Muscle of leg (tissue), 16 donors: ENCODE results near the gene OR4C5. TPM values are rescaled to one million over a fixed set of nuclear protein-coding genes. Genes with fewer than 3 reads are reported as not detected.
"Not testable (repeated sequence)": the region's sequence is repeated elsewhere in the genome, so short reads cannot be mapped to it uniquely, and the experiment has no call there.

ENCODE experiments used
- DNase-seq: peaks from one replicate; pipeline ENCODE4 v3.0.0; 2013
- H3K27ac ChIP-seq: one replicate; pipeline ENCODE4 v1.5.1; 2013; ENCODE audit warnings: mild to moderate bottlenecking, low read length, control low read depth
- H3K27me3 ChIP-seq: one replicate; pipeline ENCODE4 v1.6.1; 2013; ENCODE audit warnings: low read length; ENCODE audit not compliant: control insufficient read depth, insufficient read depth
- H3K36me3 ChIP-seq: one replicate; pipeline ENCODE4 v1.6.1; 2013; ENCODE audit warnings: low read length; ENCODE audit not compliant: control insufficient read depth, insufficient read depth
- H3K4me1 ChIP-seq: one replicate; pipeline ENCODE4 v1.6.1; 2013; ENCODE audit warnings: low read length; ENCODE audit not compliant: control insufficient read depth, insufficient read depth
- H3K4me3 ChIP-seq: one replicate; pipeline ENCODE4 v1.5.1; 2013; ENCODE audit warnings: low read length, control low read depth
- H3K9me3 ChIP-seq: replicated peaks from 2 replicates; pipeline ENCODE4 v1.6.1; 2013; ENCODE audit warnings: low read depth, low read length; ENCODE audit not compliant: control insufficient read depth
- whole genome bisulfite sequencing: methylation state at CpG from one replicate; pipeline ENCODE4 v1.1.5; 2013; ENCODE audit warnings: missing lambda C conversion rate; ENCODE audit not compliant: insufficient coverage; 5-methylcytosine and 5-hydroxymethylcytosine counted together
- long read RNA-seq, 11 donors: transcript quantifications; one replicate each; lab custom pipeline, GENCODE V29; 2026
- polyA plus RNA-seq, 8 donors: library from polyadenylated mRNA; unstranded; fragments of 120-200 nt; gene quantifications; one replicate each; pipeline versions ENCODE4 v1.2.1 to v1.2.3, GENCODE V29; 2013; ENCODE audit warnings: inconsistent platforms in 1 of 8, low replicate concordance in 1 of 8; ENCODE audit not compliant: insufficient read length in 8 of 8, insufficient read depth in 1 of 8
- total RNA-seq: library from RNA; stranded (reverse); fragments of 120-200 nt; gene quantifications from one replicate; pipeline ENCODE4 v1.2.4, GENCODE V29; 2013

The OR4C5 gene
- not detected for total RNA-seq
- not detected for polyA plus RNA-seq
- long read RNA-seq, donor 1 = 0 reads
- long read RNA-seq, donor 2 = 0 reads
- long read RNA-seq, donor 3 = 0 reads
- long read RNA-seq, donor 4 = 0 reads
- long read RNA-seq, donor 5 = 0 reads
- long read RNA-seq, donor 6 = 0 reads
- long read RNA-seq, donor 7 = 0 reads
- long read RNA-seq, donor 8 = 0 reads
- long read RNA-seq, donor 9 = 0 reads
- long read RNA-seq, donor 10, partial matches to known transcripts = 0 of 2 reads
- long read RNA-seq, donor 10, other reads (novel, unspliced or antisense) = 0 of 2 reads
- long read RNA-seq, donor 11 = 0 reads

GRCh38 chr11:48366365-48366764 lies at the start of gene OR4C5:
TSS of gene OR4C5 (minus strand) at chr11:48366465. CDS start at chr11:48366465, 0 bp downstream.
- Histone ChIP-seq H3K4me1 (no peaks in the 10 kb centered on the region), H3K36me3 (no peaks in the 10 kb centered on the region), H3K27ac (no peak within 1 kb of the TSS), H3K9me3 (peaks cover 11% of the 10 kb centered on the region), H3K4me3 (no peak within 1 kb of the TSS), H3K27me3 (no peaks in the 10 kb centered on the region)
- no CpG with 5 or more reads among the region's 2 CpGs for WGBS
- DNase-seq = no peak

GRCh38 chr11:48384670-48385069 lies 18.4 kb upstream of the OR4C5 start:
- H3K4me3 ChIP-seq = no peak overlapping the region
- no peak for DNase-seq
- peaks cover 27% of the 10 kb centered on the region for H3K9me3 ChIP-seq
- no peaks in the 10 kb centered on the region for H3K4me1 ChIP-seq
- H3K36me3 ChIP-seq = no peaks in the 10 kb centered on the region
- H3K27me3 ChIP-seq = no peaks in the 10 kb centered on the region
- no peak overlapping the region for H3K27ac ChIP-seq
- WGBS = 42% methylated on average over 4 of the region's 4 CpGs

GRCh38 chr11:48384151-48384550 lies 17.9 kb upstream of the OR4C5 start:
- H3K4me3 ChIP-seq, H3K36me3 ChIP-seq, H3K27ac ChIP-seq, H3K27me3 ChIP-seq, H3K4me1 ChIP-seq, DNase-seq: not testable (repeated sequence)
- peaks cover 31% of the 10 kb centered on the region for H3K9me3 ChIP-seq
- no CpG with 5 or more reads among the region's 2 CpGs for WGBS

GRCh38 chr11:48361289-48361688 lies 5.0 kb downstream of the OR4C5 start:
- peaks cover 17% of the 10 kb centered on the region for H3K9me3 ChIP-seq
- H3K27ac ChIP-seq, H3K27me3 ChIP-seq, H3K4me1 ChIP-seq, H3K4me3 ChIP-seq, H3K36me3 ChIP-seq, DNase-seq: not testable (repeated sequence)
- WGBS = 50% methylated on average over 1 of the region's 2 CpGs

GRCh38 chr11:48354677-48355076 lies 11.6 kb downstream of the OR4C5 start:
- peaks cover 27% of the 10 kb centered on the region for H3K9me3 ChIP-seq
- no peaks in the 10 kb centered on the region for H3K27me3 ChIP-seq
- H3K4me1 ChIP-seq = no peaks in the 10 kb centered on the region
- no peaks in the 10 kb centered on the region for H3K36me3 ChIP-seq
- H3K27ac ChIP-seq = no peak overlapping the region
- no peak overlapping the region for H3K4me3 ChIP-seq
- no peak for DNase-seq
- no CpG with 5 or more reads among the region's 1 CpG for WGBS

GRCh38 chr11:48354013-48354412 lies 12.3 kb downstream of the OR4C5 start:
- no peak for DNase-seq
- Histone ChIP-seq H3K4me3 (no peak overlapping the region), H3K36me3 (no peaks in the 10 kb centered on the region), H3K4me1 (no peaks in the 10 kb centered on the region), H3K9me3 (peaks cover 27% of the 10 kb centered on the region), H3K27me3 (no peaks in the 10 kb centered on the region), H3K27ac (no peak overlapping the region)
- WGBS = 100% methylated on average over 1 of the region's 4 CpGs

GRCh38 chr11:48346286-48346685 lies 20.0 kb downstream of the OR4C5 start:
- not testable (repeated sequence) for H3K36me3 ChIP-seq, H3K27ac ChIP-seq, H3K9me3 ChIP-seq, DNase-seq, H3K4me3 ChIP-seq, H3K27me3 ChIP-seq, H3K4me1 ChIP-seq
- WGBS = 84% methylated on average over 3 of the region's 5 CpGs

- no CpG with 5 or more reads among the region's 2 CpGs for WGBS
- not testable (repeated sequence) for H3K36me3 ChIP-seq
These were observed 23.8 kb downstream of the OR4C5 start for GRCh38 chr11:48342505-48342904.

GRCh38 chr11:48341466-48341865 lies 24.8 kb downstream of the OR4C5 start:
- H3K36me3 ChIP-seq = no peaks in the 10 kb centered on the region
- DNase-seq = no peak
- no CpG with 5 or more reads among the region's 2 CpGs for WGBS
- no peaks in the 10 kb centered on the region for H3K27me3 ChIP-seq
- peaks cover 26% of the 10 kb centered on the region for H3K9me3 ChIP-seq
- H3K4me1 ChIP-seq = no peaks in the 10 kb centered on the region
- H3K27ac ChIP-seq = no peak overlapping the region
- no peak overlapping the region for H3K4me3 ChIP-seq

More at GRCh38 chr11:48342505-48342904, 23.8 kb downstream of the OR4C5 start:
- peaks cover 22% of the 10 kb centered on the region for H3K9me3 ChIP-seq
- DNase-seq, H3K4me1 ChIP-seq, H3K27ac ChIP-seq, H3K4me3 ChIP-seq, H3K27me3 ChIP-seq: not testable (repeated sequence)

GRCh38 chr11:48324620-48325019 lies 41.6 kb downstream of the OR4C5 start, which contains the start of gene OR4C3:
TSS of gene OR4C3 (plus strand) at chr11:48324920. CDS start at chr11:48325022, 102 bp downstream.
- not testable (repeated sequence) for DNase-seq, H3K9me3 ChIP-seq, H3K27ac ChIP-seq, H3K4me1 ChIP-seq, H3K36me3 ChIP-seq, H3K27me3 ChIP-seq, H3K4me3 ChIP-seq
